Cardiac ventricle fibroblast (primary cell): ENCODE measurements around the gene KRT1. TPM values are rescaled to one million over a fixed set of nuclear protein-coding genes. Genes with fewer than 3 reads are reported as not detected.

Source experiments
- total RNA-seq: library from RNA; depleted of rRNA; stranded (reverse); fragments of >200 nt; gene quantifications from 2 replicates; pipeline ENCODE4 v1.2.3, GENCODE V29; 2015

KRT1 gene
- total RNA-seq = not detected in 2 replicates

DNA sequence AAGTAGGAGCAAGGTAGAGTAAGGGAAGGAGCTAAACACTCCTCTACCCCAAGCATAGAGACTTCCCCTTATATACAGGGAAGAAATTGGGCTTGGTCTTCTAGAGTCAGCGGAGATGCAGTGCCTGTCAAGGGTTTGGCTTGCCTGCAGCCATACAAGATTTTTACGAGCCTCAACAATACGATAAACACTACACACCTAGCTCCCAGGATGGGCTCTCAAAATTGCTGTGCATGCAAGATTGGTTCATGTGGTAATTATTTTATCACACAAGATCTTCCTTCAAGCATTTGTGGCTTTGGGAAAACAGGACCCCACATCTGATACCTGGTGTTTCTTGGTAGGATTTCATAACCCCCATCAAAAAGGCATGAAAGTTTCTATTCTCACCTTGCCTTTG is at the start of gene KRT1:
Gene KRT1, minus strand, starts transcription at position 45 of the 400 bp plus-strand sequence. CDS start 59 bp downstream, outside the sequence.

DNA sequence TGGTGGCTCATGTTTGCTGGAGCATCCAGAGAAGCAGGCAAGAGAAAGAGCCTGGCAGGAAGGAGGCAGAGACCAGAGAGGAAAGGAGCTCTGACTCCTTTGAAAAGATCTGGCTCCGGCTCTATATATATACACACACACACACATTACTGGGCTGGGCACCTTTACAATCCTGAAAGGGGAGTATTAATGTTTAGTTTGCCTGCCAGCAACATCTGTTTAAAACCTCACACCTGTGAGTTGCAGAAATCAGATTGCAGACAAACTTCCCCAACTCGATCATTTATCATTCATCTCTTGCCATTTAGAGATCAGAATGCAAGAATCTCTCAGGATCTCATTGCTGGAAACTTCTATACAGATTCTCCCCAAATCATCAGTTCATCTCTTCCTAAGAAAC is 23.2 kb upstream of the KRT1 start, which contains the start of gene KRT77:
Gene KRT77, minus strand, starts transcription at position 101 of the 400 bp plus-strand sequence. Its CDS starts 90 bp downstream, at position 11.

DNA sequence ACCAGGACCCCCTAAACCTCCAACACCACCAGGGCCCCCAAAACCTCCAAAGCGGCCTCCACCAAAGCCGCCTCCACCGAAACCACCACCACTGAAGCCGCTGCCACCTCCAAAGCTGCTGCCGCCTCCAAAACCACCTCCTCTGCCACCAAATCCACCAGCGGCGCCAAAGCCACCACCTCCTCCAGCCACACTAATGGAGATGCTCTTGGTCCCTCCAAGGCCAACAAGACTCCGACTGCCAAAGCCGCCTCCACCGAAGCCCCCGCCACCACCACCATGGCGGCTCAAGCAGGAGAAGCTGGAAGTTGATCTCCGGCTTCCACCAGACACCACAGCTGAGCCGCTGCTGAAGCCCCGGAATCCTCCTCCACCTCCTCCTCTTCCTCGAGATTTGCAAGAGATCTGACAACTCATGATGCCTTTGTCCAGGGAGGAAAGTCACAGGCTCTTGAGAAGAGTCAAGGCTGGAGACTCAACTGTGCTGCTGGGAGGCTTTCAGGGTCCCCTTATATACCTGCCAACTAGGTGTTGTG is 28.4 kb downstream of the KRT1 start, which contains the start of gene KRT2:
Gene KRT2, minus strand, starts transcription at position 486 of the 536 bp plus-strand sequence. Its CDS starts 69 bp downstream, at position 417.

Other genes with a start within 250 kb of the KRT1 start
- not detected in 2 replicates for gene KRT75, start 246.0 kb downstream of the KRT1 start, total RNA-seq
- not detected in 2 replicates for gene KRT6B, start 228.3 kb downstream of the KRT1 start, total RNA-seq
- gene KRT6C, start 206.6 kb downstream of the KRT1 start, total RNA-seq = not detected in 2 replicates
- gene KRT6A, start 187.2 kb downstream of the KRT1 start, total RNA-seq = 0.37 and 14.0 TPM in 2 replicates
- 0.78 and 1.4 TPM in 2 replicates for gene KRT5, start 160.0 kb downstream of the KRT1 start, total RNA-seq
- not detected in 2 replicates for gene KRT71, start 127.3 kb downstream of the KRT1 start, total RNA-seq
- not detected in 2 replicates for gene KRT74, start 106.6 kb downstream of the KRT1 start, total RNA-seq
- not detected in 2 replicates for gene KRT72, start 78.9 kb downstream of the KRT1 start, total RNA-seq
- gene KRT73, start 61.8 kb downstream of the KRT1 start, total RNA-seq = not detected in 2 replicates
- gene KRT2, start 28.2 kb downstream of the KRT1 start, total RNA-seq = not detected in 2 replicates
- gene KRT77, start 23.1 kb upstream of the KRT1 start, total RNA-seq = not detected in 2 replicates
- gene KRT76, start 96.9 kb upstream of the KRT1 start, total RNA-seq = not detected in 2 replicates
- not detected in 2 replicates for gene KRT3, start 115.7 kb upstream of the KRT1 start, total RNA-seq
- not detected in 2 replicates for gene KRT4, start 133.7 kb upstream of the KRT1 start, total RNA-seq
- not detected in 2 replicates for gene KRT79, start 153.9 kb upstream of the KRT1 start, total RNA-seq
- not detected in 2 replicates for gene KRT78, start 168.6 kb upstream of the KRT1 start, total RNA-seq
- 9.6 and 10.3 TPM in 2 replicates for gene KRT8, start 224.7 kb upstream of the KRT1 start, total RNA-seq